NK-92 (cell line): ENCODE measurements around the gene ASMTL.
"Not testable (repeated sequence)": the region's sequence is repeated elsewhere in the genome, so short reads cannot be mapped to it uniquely, and the experiment has no call there.

Source experiments
- DNase-seq: peaks from one replicate; lab custom pipeline; 2025; ENCODE audit not compliant: unreplicated experiment; lab: John Stamatoyannopoulos, UW

ASMTL gene

DNA sequence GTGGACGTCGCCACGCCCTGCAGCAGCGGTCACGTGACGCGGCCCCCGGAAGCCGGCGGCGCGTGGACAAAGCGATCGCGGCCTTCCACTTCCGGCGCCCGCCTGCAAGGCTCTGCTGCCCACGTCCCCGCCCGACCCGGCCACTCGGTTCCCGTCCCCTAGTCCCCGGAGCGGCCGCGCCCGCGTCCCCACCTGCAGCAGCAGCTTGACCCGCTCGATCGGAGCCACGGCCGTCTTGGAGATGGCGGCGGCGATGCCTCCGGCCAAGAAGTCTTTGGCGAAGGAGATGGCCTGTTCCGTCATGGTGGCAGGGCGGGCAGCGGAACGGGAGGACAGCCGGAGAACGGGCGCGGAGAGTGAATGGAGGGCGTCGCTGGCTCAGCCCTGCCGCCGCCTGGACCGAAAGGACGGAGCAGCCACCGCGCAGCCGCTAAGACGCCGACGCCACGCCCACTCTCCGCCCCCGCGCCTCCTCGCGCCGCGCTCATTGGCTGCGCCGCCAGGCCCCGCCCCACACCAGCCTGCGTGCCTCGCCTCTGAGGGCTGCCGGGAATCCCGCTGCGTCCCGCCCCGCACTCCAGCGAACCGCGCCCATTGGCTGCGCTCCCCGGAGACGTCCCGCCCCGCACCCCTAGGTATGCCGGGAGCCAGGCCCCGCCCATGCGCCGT, 60.9 kb downstream of the ASMTL start, which contains the start of gene SLC25A6:
Gene SLC25A6 (minus strand): TSS at position 407 of the 669 bp plus-strand sequence. CDS start 104 bp downstream, at position 303.
- DNase-seq: no peak

DNA sequence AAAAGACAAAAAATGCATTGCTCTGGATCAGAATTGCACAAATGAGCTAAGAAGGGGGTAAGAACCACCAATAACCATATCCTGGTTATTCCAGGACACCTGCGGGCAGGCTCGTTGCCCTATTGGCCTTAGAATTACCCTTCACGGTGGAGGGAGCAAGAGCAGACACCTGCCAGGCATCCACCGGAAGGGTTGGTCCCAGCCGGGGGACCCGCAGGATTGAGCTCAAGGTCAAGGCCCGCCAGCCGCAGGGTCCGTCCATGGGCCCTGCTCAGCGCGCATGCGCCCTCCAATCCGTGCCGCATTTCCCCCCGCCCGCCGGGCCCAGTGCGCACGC, 61.4 kb downstream of the ASMTL start:
- no peak for DNase-seq

DNA sequence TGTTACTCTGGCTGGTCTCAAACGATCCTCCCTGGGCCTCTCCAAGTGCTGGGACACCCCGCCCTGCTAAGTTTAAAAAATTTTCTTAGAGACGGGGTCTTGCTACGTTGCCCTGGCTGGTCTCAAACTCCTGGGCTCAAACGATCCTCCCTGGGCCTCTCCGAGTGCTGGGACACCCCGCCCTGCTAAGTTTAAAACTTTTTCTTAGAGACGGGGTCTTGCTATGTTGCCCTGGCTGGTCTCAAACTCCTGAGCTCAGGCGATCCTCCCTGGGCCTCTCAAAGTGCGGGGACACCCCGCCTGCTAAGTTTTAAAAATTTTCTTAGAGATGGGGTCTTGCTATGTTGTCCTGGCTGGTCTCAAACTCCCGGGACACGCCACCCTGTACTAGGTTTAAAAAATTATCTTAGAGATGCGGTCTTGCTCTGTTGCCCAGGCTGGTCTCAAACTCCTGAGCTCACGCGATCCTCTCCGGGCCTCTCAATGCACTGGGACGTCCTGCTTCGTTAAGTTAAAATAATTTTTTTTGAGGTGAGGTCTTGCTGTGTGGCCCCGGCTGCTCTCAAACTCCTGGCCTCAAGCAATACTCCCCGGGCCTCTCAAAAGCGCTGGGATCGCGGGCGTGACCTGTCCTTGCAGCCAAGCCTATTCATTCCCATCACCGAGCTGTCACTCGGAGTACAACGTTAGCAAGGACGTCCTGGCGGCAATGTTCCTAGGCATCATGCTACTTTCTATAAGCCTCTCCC, 61.9 kb downstream of the ASMTL start:
- no peak for DNase-seq

DNA sequence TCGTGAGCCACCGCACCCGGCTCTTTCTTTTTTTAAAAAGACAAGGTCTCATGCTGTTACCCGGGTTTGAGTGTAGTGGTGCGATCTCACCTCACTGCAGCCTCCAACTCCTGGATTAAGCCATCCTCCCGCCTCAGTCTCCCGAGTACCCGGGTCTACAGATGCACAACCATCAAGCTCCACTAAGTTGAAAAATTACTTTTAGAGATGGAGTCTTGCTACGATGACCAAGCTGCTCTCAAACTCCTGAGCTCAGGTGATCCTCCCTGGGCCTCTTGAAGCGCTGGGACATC, 62.8 kb downstream of the ASMTL start:
- DNase-seq: no peak

DNA sequence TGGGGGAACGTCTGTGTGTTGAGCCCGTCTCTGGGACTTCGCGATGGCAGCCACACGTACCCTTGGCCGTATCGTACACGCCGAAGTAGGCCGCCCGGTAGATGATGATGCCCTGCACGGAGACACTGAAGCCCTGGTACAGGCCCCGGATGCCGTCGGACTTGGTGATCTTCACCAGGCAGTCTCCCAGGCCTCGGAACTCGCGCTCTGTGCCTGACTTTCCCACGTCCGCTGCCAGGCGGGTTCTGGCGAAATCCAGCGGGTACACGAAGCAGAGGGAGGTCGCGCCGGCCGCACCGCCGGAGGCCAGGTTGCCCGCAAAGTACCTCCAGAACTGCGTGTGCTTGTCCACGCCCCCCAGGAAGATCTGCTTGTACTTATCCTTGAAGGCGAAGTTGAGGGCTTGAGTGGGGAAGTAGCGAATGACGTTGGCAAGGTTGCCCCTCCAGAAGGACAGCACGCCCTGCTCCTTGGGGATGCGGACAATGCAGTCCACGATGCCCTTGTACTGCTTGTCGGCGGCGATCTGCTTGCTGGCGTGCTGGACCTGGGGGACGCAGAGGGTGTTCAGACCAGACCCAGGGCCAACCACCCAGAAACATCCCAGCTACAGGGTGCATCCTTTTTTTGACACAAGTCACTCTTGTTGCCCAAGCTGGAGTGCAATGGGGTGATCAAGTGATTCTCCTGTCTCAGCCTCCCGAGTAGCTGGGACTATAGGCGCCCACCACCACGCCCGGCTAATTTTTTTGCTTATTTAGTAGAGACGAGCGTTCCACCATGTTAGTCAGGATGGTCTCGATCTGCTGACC, 63.3 kb downstream of the ASMTL start:
- DNase-seq: no peak

DNA sequence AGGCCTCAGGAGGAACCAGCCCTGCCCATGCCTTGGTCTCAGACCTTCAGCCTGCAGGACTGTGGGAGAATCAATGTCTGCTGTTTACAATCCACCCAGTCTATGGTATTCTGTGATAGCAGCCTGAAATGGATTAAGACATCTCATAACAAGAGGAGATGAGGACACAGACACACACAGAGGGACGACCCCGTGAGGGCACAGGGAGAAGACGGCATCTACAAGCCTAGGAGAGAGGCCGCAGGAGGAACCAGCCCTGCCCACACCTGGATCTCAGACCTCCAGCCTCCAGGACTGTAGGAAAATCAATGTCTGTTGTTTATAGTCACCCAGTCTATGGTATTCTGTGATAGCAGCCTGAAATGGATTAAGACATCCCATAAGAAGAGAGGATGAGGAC, 64.1 kb downstream of the ASMTL start:
- DNase-seq: no peak

DNA sequence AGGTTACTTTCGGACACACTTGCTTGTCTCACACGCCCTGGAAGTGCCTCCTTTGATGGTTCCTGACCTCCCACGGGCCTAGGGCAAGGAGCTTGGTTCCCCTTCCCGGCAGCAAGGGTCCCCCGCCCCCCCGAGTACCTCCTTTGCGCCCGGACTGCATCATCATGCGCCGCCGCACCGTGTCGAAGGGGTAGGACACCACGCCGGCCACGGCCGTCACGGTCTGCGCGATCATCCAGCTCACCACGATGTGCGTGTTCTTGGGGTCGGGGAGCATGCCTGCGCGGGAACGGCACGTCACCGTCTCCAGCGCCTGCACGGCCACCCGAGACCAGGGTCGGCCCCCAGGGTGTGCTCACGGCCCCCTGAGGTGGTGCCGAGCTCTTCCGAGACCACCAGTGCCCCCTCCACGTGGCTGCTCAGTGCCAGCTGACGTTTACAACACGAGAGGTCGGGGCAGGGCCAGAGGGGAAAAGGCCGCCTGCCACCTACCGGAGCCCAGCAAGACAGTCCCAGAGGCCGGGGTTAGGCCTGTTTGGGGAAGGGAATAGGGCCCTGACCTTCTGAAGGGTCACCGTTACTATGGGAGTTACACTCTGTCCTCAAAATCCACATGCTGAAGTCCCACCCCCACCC, 65.5 kb downstream of the ASMTL start:
- no peak for DNase-seq

DNA sequence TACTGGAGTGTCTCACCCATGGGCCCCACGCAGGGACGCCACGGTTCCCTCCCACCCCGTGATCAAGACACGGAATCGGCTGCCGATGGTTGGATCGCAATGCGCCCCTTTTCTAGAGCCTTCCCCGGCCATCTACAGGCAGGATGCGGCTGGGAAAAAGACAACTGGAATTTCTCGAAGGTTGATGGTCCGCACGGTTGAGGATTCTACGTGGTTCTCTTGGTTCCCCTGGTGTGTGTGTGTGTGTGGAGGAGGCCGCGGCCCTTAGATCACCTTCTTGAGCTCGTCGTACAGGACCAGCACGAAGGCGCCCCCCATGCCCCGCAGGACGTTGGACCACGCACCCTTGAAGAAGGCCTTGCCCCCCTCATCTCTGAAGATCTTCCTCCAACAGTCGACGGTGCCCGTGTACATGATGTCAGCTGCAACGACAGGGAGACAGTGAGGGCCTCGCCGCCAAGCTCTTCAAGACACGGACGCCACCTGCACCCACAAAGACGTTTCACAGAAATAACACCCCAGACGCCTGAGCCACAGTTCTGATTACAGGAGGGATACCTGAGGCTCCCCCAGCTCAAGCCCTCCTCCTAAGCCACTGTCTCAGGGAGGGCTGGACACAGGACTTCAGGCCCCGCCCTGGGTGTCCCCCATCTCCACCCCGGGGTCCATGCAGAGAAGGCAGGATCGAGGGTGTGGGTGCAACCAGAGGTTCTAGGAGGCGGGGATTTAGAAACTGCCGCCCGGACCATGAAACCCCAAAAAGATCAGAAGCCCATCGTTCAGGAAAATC, 66.2 kb downstream of the ASMTL start:
- DNase-seq: no peak

DNA sequence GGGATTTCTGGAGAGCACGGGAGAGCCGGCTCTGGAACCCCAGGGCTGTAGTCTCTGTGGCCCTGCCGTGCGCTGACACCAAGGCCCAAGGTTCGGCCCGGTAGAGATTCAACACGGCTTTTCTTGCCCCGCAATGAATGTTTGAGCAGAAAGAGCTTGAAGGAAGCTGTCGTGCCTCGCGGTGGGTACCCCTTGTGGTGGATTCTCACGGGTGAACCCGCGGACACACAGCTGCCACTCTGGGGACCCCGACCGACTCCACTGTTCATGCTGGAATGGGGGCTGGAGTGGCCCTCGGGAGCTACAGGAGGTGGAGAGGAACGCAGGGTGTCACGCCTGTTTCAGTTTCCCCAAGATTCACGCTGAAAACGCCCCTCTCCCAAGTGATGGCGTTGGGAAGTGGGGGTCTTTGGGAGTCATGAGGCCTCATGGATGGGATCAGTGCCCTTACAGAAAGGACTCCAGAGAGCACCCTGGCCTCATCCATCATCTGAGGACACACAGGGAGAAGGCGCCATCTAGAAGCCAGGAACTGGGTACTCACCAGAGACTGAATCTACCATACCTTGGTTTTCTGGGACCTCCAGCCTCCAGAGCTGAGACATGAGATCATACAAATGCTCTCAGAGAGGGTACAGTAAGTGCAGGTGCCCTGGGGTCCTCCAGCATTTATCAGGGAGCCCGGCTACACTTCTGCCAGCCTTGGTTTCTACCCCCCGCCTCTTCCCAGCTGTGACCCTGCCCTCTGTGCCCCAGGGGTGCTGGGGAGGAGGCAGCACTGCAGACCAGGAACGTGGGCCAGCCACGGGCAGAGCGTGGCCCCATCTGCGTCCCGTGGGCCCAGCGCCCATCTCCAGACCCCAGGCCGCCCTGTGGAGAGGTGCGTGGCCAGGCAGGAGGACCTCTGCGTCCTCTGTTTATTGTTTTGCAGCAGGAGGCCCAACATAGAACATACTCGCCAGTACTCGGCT, 67.2 kb downstream of the ASMTL start:
- no peak for DNase-seq

DNA sequence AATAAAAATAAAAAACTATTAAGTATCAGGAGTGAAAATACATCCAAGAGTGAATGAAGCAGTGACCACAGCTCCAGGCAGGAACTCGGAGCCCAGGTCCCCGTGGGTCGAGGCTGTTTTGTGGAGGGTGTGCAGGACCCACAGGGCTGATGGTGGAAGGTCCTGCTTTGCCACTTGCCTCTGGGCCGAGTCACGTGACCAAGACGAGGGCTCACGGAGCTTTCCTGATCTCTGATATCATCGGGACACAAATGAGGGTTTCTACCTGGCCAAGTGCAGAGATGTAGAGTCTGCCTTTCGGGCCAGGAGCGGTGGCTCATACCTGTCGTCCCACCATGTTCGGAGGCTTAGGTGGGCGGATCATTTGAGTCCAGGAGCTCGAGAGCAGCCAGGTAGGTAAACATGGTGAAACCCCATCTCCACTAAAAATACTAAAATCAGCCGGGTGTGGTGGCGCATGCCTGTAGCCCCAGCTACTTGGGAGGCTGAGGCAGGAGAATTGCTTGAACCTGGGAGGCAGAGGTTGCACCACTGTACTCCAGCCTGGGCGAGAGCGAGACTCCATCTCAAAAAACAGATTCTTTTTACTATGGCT, 68.0 kb downstream of the ASMTL start:
- DNase-seq: no peak

DNA sequence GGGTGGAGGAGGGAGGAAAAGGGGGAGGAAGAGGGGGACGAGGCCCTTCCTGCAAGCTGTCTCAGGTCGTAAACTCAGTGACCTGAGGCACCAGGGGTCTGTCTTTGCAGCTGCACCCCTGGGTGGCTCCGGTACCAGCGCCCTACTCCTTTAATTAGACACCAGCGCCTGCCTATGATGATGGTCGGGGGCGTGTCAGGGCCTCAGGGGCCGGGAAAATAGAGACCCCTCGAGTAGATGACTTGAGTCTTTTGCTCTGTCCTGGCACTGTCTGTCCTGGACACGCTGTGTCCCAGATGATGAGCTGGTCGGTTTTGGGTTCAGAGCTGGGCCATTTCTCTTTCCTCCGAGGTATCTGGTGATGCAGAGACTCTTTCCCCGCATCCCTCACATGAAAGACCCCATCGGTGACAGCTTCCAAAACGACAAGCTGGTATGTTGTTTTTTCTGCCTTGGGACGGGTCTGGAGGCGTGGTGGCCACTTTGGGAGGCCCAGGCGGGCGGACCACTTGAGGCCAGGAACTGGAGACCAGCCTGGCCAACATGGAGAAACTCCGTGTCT, 72.0 kb downstream of the ASMTL start:
- DNase-seq: no peak

DNA sequence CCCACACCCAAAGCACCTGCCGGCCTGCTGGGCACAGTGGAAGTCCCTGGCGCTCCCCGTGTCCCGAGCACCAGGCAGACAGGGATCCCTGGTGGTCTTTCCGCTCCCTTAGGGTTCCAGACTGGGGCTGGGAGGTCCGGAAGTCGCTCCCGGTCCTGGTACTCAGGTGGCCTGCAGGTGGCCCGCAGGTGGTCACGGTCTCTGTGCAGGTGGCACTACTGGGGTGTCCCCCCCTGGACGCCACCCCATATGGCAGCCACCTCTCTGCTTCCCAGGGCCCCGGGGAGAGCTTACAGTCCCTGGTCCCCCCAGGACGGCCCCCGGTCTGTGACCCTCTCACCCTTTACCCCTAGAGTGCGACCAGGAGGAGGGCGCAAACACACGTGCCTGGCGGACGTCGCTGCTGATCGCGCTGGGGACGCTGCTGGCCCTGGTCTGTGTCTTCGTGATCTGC, 74.4 kb downstream of the ASMTL start:
- no peak for DNase-seq

DNA sequence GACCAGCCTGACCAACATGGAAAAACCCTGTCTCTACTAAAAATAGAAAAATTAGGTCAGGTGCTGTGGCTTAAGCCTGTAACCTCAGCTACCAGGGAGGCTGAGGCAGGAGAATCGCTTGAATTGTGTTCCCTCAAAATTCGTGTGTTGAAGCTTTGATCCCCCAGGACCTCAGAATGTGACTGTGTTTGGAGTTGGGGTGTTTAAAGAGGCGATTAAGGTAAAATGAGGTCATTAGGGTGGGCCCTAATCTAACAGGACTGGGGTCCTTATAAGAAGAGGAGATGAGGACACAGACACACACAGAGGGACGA, 84.4 kb downstream of the ASMTL start:
- no peak for DNase-seq

DNA sequence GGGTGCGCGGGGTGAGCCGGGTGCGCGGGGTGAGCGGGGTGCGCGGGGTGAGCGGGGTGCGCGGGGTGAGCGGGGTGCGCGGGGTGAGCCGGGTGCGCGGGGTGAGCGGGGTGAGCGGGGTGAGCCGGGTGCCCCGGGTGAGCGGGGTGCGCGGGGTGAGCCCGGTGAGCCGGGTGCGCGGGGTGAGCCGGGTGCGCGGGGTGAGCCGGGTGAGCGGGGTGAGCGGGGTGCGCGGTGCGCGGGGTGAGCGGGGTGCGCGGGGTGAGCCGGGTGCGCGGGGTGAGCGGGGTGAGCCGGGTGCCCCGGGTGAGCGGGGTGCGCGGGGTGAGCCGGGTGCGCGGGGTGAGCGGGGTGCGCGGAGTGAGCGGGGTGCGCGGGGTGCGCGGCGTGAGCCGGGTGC, 86.3 kb downstream of the ASMTL start:
- DNase-seq: not testable (repeated sequence)

DNA sequence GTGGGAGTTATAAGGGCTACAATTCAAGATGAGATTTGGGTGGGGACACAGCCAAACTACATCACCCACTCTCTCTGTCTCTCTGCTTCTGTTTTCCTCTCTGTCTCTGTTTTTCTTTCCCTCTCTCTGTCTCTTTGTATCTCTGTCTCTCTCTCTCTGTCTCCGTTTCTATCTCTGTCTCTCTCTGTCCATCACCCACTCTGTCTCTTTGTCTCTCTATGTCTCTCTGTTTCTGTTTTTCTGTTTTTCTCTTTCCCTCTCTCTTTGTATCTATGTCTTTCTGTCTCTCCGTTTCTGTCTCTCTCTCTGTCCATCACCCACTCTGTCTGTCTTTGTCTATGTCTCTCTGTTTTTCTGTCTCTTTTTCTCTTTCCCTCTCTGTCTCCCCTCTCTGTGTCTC, 90.8 kb downstream of the ASMTL start:
- no peak for DNase-seq

DNA sequence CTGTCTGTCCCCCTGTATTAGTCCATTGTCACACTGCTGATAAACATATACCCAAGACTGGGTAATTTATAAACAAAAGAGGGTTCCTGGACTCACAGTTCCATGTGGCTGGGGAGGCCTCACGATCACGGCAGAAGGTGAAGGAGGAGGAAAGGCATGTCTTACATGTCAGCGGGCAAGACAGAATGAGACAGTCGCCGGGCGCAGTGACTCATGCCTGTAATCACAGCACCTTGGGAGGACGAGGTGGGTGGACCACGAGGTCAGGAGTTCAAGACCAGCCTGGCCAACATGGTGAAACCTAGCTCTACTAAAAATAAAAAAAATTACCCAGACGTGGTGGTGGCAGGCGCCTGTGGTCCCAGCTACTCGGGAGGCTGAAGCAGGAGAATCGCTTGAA, 91.4 kb downstream of the ASMTL start:
- no peak for DNase-seq

DNA sequence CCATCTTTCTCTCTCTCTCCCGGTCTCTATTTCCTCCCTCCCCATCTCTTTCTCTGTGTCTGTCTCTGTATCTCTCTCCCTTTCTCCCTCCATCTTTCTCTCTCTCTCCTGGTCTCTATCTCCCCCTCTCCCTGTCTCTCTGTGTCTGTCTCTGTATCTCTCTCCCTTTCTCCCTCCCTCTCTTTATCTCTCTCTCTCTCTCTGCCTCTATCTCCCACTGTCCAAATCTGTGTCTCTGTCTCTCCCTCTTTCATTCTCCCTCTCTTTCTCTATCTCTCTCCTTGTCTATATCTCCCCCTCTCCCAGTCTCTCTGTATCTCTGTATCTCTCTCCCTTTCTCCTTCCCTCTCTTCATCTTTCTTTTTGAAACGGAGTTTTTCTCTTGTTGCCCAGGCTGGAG, 92.5 kb downstream of the ASMTL start:
- DNase-seq: no peak

DNA sequence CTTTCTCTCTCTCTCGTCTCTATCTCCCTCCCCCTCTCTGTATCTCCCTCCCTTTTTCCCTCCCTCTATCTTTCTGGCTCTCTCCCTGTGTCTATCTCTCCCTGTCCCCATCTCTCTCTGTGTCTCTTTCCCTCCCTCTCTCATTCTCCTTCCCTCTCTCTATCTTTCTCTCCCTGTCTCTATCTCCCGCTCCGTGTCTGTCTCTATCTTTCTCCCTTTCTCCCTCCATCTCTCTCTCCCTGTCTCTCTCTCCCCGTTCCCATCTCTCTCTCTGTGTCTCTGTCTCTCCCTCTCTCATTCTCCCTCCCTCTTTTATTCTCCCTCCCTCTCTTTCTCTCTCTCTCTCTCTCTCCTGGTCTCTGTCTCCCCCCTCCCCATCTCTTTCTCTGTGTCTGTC, 93.2 kb downstream of the ASMTL start:
- no peak for DNase-seq

DNA sequence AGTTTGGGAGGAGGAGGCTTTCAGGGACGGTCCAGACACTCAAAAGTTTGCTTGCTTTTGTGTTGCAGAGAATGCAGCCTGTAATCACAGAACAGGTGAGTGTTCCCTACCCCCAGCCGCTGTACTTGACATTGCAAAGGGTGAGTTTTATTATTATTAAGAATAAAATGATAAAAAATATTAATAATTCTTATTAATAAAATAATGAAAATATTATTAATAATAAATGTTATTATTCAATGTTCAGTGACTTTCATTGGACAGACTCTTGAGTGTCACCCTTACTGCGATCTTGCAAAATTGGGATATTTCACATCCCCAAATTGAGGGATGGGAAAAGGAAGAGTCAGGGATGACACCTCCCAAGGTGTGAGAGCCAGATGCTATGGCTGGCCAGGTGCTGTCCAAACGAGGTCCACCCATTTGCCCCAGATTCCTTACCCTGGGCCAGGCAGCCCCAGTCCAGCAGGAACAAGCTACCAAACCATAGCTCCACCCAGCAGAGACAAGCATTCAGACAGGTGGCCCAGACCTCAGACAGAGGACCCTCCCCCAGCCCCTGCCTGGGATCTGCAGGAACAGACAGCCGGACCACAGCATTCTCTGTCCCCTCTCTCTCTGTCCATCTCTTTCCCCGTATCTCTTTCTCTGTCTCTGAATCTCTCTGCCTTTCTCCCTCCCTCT, 93.8 kb downstream of the ASMTL start:
- DNase-seq: no peak
